H1 (cell line): ENCODE measurements around the gene KCND3. TPM values are rescaled to one million over a fixed set of nuclear protein-coding genes. Genes with fewer than 3 reads are reported as not detected.

Source experiments
- CTCF ChIA-PET: fragments of 300-600 bp; sonication (Branson Sonifier 250); formaldehyde crosslinking; loops from one replicate; lab custom pipeline; 2021; ENCODE audit not compliant: partially characterized antibody; lab: Charles Lee
- POLR2A ChIA-PET: fragments of 300-600 bp; sonication (Branson Sonifier 250); formaldehyde crosslinking; loops from one replicate; lab custom pipeline; 2021; ENCODE audit warnings: inconsistent platforms; ENCODE audit not compliant: partially characterized antibody; lab: Charles Lee
- DNase-seq, 2 experiments: peaks; one replicate each; pipeline versions ENCODE4 v3.0.0 to v3.0.0-alpha.2; 2010 to 2022; ENCODE audit warnings: low spot score in 2 of 2, low read depth in 1 of 2, mixed read lengths in 1 of 2
- FAIRE-seq: peaks from 2 replicates; lab custom pipeline; 2011; peaks lifted over from hg19 to GRCh38; lab: Jason Lieb, UNC
- H2AFZ ChIP-seq: 2 replicates; pipeline ENCODE4 v1.8.1; 2012; ENCODE audit warnings: low read length, inconsistent platforms
- H2AK5ac ChIP-seq: 2 replicates; pipeline ENCODE4 v1.6.1; 2013; ENCODE audit warnings: low read depth, low read length
- H2BK120ac ChIP-seq: replicated peaks from 2 replicates; pipeline ENCODE3; 2013; ENCODE audit warnings: low read depth, low read length, inconsistent platforms
- H2BK12ac ChIP-seq: 2 replicates; pipeline ENCODE4 v1.6.1; 2013; ENCODE audit warnings: low read depth, low read length
- H2BK15ac ChIP-seq: 2 replicates; pipeline ENCODE4 v1.6.1; 2013; ENCODE audit warnings: low read length
- H2BK20ac ChIP-seq: 2 replicates; pipeline ENCODE4 v1.6.1; 2013; ENCODE audit warnings: low read length
- H2BK5ac ChIP-seq: 2 replicates; pipeline ENCODE4 v1.6.1; 2013; ENCODE audit warnings: low read depth, low read length
- H3K14ac ChIP-seq: 2 replicates; pipeline ENCODE4 v1.6.1; 2013; ENCODE audit warnings: inconsistent platforms; ENCODE audit not compliant: insufficient read length
- H3K18ac ChIP-seq: 2 replicates; pipeline ENCODE4 v1.6.1; 2013; ENCODE audit warnings: low read length; ENCODE audit errors: extremely low read depth
- H3K23ac ChIP-seq: 2 replicates; pipeline ENCODE4 v1.6.1; 2013; ENCODE audit warnings: inconsistent platforms; ENCODE audit not compliant: insufficient read length
- H3K23me2 ChIP-seq: 2 replicates; pipeline ENCODE4 v1.6.1; 2013; ENCODE audit warnings: low read depth, low read length
- H3K27ac ChIP-seq: 2 replicates; pipeline ENCODE4 v1.6.1; 2011; ENCODE audit warnings: low read depth, low read length, inconsistent platforms
- H3K27me3 ChIP-seq, 4 experiments: replicated peaks in 1 of 4; 1 replicate in 1 of 4; 2 replicates in 3 of 4; pipeline versions ENCODE4 v1.6.1 to v1.8.1; 2011 to 2013; ENCODE audit warnings: low read length in 3 of 4, mild to moderate bottlenecking in 3 of 4, inconsistent platforms in 2 of 4, mixed read lengths in 2 of 4, moderate library complexity in 1 of 4; ENCODE audit not compliant: control insufficient read depth in 3 of 4, insufficient read depth in 3 of 4; ENCODE audit errors: extremely low read depth in 1 of 4
- H3K36me3 ChIP-seq, 4 experiments: 2 replicates each; pipeline versions ENCODE4 v1.6.1 to v1.8.1; 2011 to 2013; ENCODE audit warnings: mild to moderate bottlenecking in 4 of 4, low read length in 3 of 4, moderate library complexity in 2 of 4, control low read depth in 1 of 4, inconsistent platforms in 1 of 4; ENCODE audit not compliant: insufficient read depth in 4 of 4, control insufficient read depth in 2 of 4
- H3K4ac ChIP-seq: replicated peaks from 2 replicates; pipeline ENCODE3; 2013; ENCODE audit warnings: low read length, low read depth, mixed read lengths, inconsistent platforms; ENCODE audit not compliant: insufficient read length
- H3K4me1 ChIP-seq, 4 experiments: replicated peaks in 1 of 4; 1 replicate in 1 of 4; 2 replicates in 3 of 4; pipeline versions ENCODE4 v1.6.1 to v1.8.1; 2011 to 2013; ENCODE audit warnings: low read length in 3 of 4, inconsistent platforms in 2 of 4, mixed read lengths in 1 of 4; ENCODE audit not compliant: insufficient read depth in 4 of 4, control insufficient read depth in 3 of 4
- H3K4me2 ChIP-seq, 2 experiments: 2 replicates each; pipeline versions ENCODE4 v1.6.1 to v1.8.1; 2011 to 2013; ENCODE audit warnings: low read depth in 2 of 2, low read length in 2 of 2, control low read depth in 1 of 2, inconsistent platforms in 1 of 2, mild to moderate bottlenecking in 1 of 2; ENCODE audit not compliant: insufficient read depth in 1 of 2
- H3K4me3 ChIP-seq, 4 experiments: fragments of 200-600, 300-600 bp in 1 of 4; sonication (generic), shearing (Covaris generic), sonication (Bioruptor Twin) in 1 of 4; 2 replicates each; pipeline versions ENCODE4 v1.5.1 to v1.8.1; 2011 to 2016; ENCODE audit warnings: low read length in 4 of 4, low read depth in 3 of 4, control low read depth in 2 of 4, inconsistent platforms in 2 of 4, mild to moderate bottlenecking in 2 of 4, mixed read lengths in 1 of 4, moderate library complexity in 1 of 4; ENCODE audit not compliant: insufficient read depth in 2 of 4; ENCODE audit errors: extremely low read depth in 1 of 4
- H3K56ac ChIP-seq: replicated peaks from 2 replicates; pipeline ENCODE3; 2013; ENCODE audit warnings: low read depth, mild to moderate bottlenecking, mixed read lengths, low read length, inconsistent platforms; ENCODE audit not compliant: insufficient read length
- H3K79me1 ChIP-seq: 2 replicates; pipeline ENCODE4 v1.6.1; 2013; ENCODE audit warnings: low read depth, low read length, control low read depth
- H3K79me2 ChIP-seq, 2 experiments: 2 replicates each; pipeline versions ENCODE4 v1.6.1 to v1.8.1; 2012 to 2013; ENCODE audit warnings: low read length in 2 of 2, mild to moderate bottlenecking in 2 of 2, inconsistent platforms in 1 of 2; ENCODE audit not compliant: insufficient read depth in 2 of 2, control insufficient read depth in 1 of 2
- H3K9ac ChIP-seq, 4 experiments: replicated peaks in 1 of 4; 1 replicate in 1 of 4; 2 replicates in 3 of 4; pipeline versions ENCODE4 v1.6.1 to v1.8.1; 2011 to 2013; ENCODE audit warnings: low read depth in 3 of 4, low read length in 3 of 4, control low read depth in 2 of 4, mild to moderate bottlenecking in 2 of 4, moderate library complexity in 2 of 4, inconsistent platforms in 1 of 4; ENCODE audit errors: extremely low read depth in 1 of 4
- H3K9me3 ChIP-seq, 2 experiments: 2 replicates each; pipeline versions ENCODE4 v1.6.1 to v1.8.1; 2012 to 2013; ENCODE audit warnings: mild to moderate bottlenecking in 2 of 2, moderate library complexity in 2 of 2, control low read depth in 1 of 2, inconsistent platforms in 1 of 2, low read depth in 1 of 2, low read length in 1 of 2, mixed read lengths in 1 of 2; ENCODE audit not compliant: insufficient read depth in 2 of 2
- H4K20me1 ChIP-seq, 2 experiments: replicated peaks in 1 of 2; 2 replicates each; pipeline versions ENCODE3 to v1.8.1; 2011 to 2013; ENCODE audit warnings: inconsistent platforms in 2 of 2, low read length in 2 of 2, mild to moderate bottlenecking in 1 of 2; ENCODE audit not compliant: insufficient read depth in 2 of 2, control insufficient read depth in 1 of 2
- H4K5ac ChIP-seq: 2 replicates; pipeline ENCODE4 v1.6.1; 2013; ENCODE audit warnings: low read length, low read depth, mixed read lengths, inconsistent platforms; ENCODE audit not compliant: insufficient read length
- H4K8ac ChIP-seq: 2 replicates; pipeline ENCODE4 v1.8.0; 2013; ENCODE audit warnings: mild to moderate bottlenecking, moderate library complexity, low read length, inconsistent platforms; ENCODE audit not compliant: insufficient read depth; ENCODE audit errors: extremely low read depth
- H4K91ac ChIP-seq: replicated peaks from 2 replicates; pipeline ENCODE3; 2013; ENCODE audit warnings: low read length, mixed read lengths, inconsistent platforms; ENCODE audit not compliant: insufficient read length
- CEBPB ChIP-seq: IDR thresholded peaks from 2 replicates; pipeline ENCODE4 v1.6.1; 2012; ENCODE audit warnings: low read depth, low read length
- CREB1 ChIP-seq: IDR thresholded peaks from 2 replicates; pipeline ENCODE4 v1.6.1; 2012; ENCODE audit warnings: inconsistent platforms
- E2F6 ChIP-seq: IDR thresholded peaks from 2 replicates; pipeline ENCODE4 v1.6.1; 2012; ENCODE audit warnings: inconsistent platforms
- EZH2 ChIP-seq: fragments of 200-600 bp; sonication (generic); IDR thresholded peaks from 2 replicates; pipeline ENCODE4 v1.7.1; 2012; ENCODE audit warnings: low read depth, mild to moderate bottlenecking, moderate library complexity, low read length, inconsistent platforms; ENCODE audit not compliant: severe bottlenecking
- GABPA ChIP-seq: IDR thresholded peaks from 2 replicates; pipeline ENCODE4 v1.6.1; 2011; ENCODE audit warnings: mild to moderate bottlenecking, low read length, moderate library complexity, borderline replicate concordance; ENCODE audit not compliant: insufficient read depth
- KDM1A ChIP-seq: fragments of 200-600, 300-600 bp; sonication (generic); IDR thresholded peaks from 2 replicates; pipeline ENCODE4 v1.7.1; 2016; ENCODE audit warnings: mild to moderate bottlenecking, low read length, borderline replicate concordance
- MAX ChIP-seq: IDR thresholded peaks from 2 replicates; pipeline ENCODE4 v1.6.1; 2012; ENCODE audit warnings: inconsistent platforms
- POLR2A ChIP-seq, 2 experiments: IDR thresholded peaks; 1 replicate in 1 of 2; 2 replicates in 1 of 2; pipeline ENCODE4 v1.6.1; 2011; ENCODE audit warnings: low read depth in 2 of 2, low read length in 2 of 2, mild to moderate bottlenecking in 2 of 2; ENCODE audit errors: control extremely low read depth in 1 of 2
- RXRA ChIP-seq: IDR thresholded peaks from 2 replicates; pipeline ENCODE4 v1.6.1; 2011; ENCODE audit warnings: low read depth, mild to moderate bottlenecking, low read length, moderate library complexity; ENCODE audit not compliant: insufficient read depth
- SUZ12 ChIP-seq: fragments of 200-600 bp; sonication (generic); IDR thresholded peaks from 2 replicates; pipeline ENCODE4 v1.6.1; 2012; ENCODE audit warnings: mild to moderate bottlenecking, inconsistent platforms, low read length, moderate library complexity, mixed read lengths
- WGBS, 2 experiments: shearing (Covaris generic) in 1 of 2; methylation state at CpG; one replicate each; pipeline versions ENCODE4 v1.1.6 to v1.1.7; 2013 to 2015; ENCODE audit warnings: low lambda C conversion rate in 2 of 2, mixed read lengths in 2 of 2, inconsistent platforms in 1 of 2, low coverage in 1 of 2, missing lambda C conversion rate in 1 of 2; ENCODE audit not compliant: insufficient replicate concordance in 2 of 2, insufficient coverage in 1 of 2, insufficient read length in 1 of 2; ENCODE audit errors: extremely low coverage in 1 of 2, missing lambda C conversion rate in 1 of 2; 5-methylcytosine and 5-hydroxymethylcytosine counted together
- polyA plus RNA-seq, 7 experiments: library from polyadenylated mRNA; depleted of rRNA in 3 of 7; stranded (reverse) in 5 of 7; unstranded in 2 of 7; fragments of >200 nt in 5 of 7; fragments of 200-250 nt in 2 of 7; gene quantifications; 1 replicate in 5 of 7; 2 replicates in 1 of 7; 4 replicates in 1 of 7; pipeline versions ENCODE4 v1.2.1 to v1.2.3, GENCODE V29; 2011 to 2013; ENCODE audit warnings: missing spikeins in 2 of 7, mixed read lengths in 2 of 7
- total RNA-seq: library from RNA; stranded (reverse); fragmentation: NEBNext Ultra II Directional; extraction: Animal tissue kit (Norgen Biotek cat#: 25700); gene quantifications from 2 replicates; pipeline ENCODE4 v1.2.1, GENCODE V29; 2021

The KCND3 gene
- total and polyA plus RNA-seq, 2 of the 8 experiments (the other 6 are each of a cell fraction or from before 2014, with no cell fraction given), result 0.14 to 0.48 TPM

GRCh38 chr1:111988743-111989453, 570 bp downstream of the KCND3 start:
- FAIRE-seq (no peak), DNase-seq (peak in 1 of 2 experiments; percentile 69)

More at GRCh38 chr1:111988743-111989453, 570 bp downstream of the KCND3 start:
- Histone ChIP-seq H4K91ac (no peak overlapping the region), H3K79me2 (no peaks in the 10 kb centered on the region), H2AK5ac (no peak overlapping the region), H3K9ac (no peak overlapping the region), H3K14ac (no peak overlapping the region), H4K8ac (no peak overlapping the region; the same call in 1 of the 2 replicates), H2AFZ (no peak overlapping the region; the same call in 1 of the 2 replicates), H3K9me3 (no peaks in the 10 kb centered on the region), H3K27me3 (peaks cover 30 to 51% (median 48%) of the 10 kb centered on the region in 4 experiments), H3K4ac (no peak overlapping the region), H4K20me1 (peaks cover 3 to 5% of the 10 kb centered on the region in 2 experiments)
- peak; percentile 98 for TF ChIP-seq E2F6
- peak; percentile 79 for TF ChIP-seq SUZ12
- TF ChIP-seq EZH2, result peak; percentile 76
- TF ChIP-seq GABPA, result peak; percentile 7; the same call in 1 of the 2 replicates
- no peak for TF ChIP-seq POLR2A (IDR thresholded peaks at IDR 0.05; ENCODE audit: control extremely low read depth in 1 of 2, low read depth in 2 of 2, low read length in 2 of 2)
- TF ChIP-seq CREB1, result no peak
- TF ChIP-seq KDM1A, result no peak
- peak; percentile 93 for TF ChIP-seq MAX
- TF ChIP-seq CEBPB, result no peak
- no peak for TF ChIP-seq RXRA
- TF ChIP-seq, all 59 proteins: peak for 5
- Histone ChIP-seq H2BK120ac (no peak overlapping the region), H3K56ac (no peak overlapping the region), H3K23me2 (peaks cover 13% of the 10 kb centered on the region; the same call in 1 of the 2 replicates), H2BK12ac (no peak overlapping the region), H3K27ac (no peak overlapping the region), H3K4me3 (peak overlapping the region; percentile 27 to 70 (median 36); a peak in 7 of 8 replicates), H3K18ac (no peak overlapping the region; the same call in 1 of the 2 replicates), H4K5ac (no peak overlapping the region), H3K4me1 (peaks cover 5 to 23% (median 8%) of the 10 kb centered on the region in 4 experiments), H2BK15ac (no peak overlapping the region), H2BK20ac (no peak overlapping the region), H3K36me3 (no peaks in the 10 kb centered on the region; a peak in 1 of 8 replicates), H3K4me2 (peak overlapping the region; percentile 97 to 98), H3K79me1 (no peaks in the 10 kb centered on the region), H2BK5ac (no peak overlapping the region), H3K23ac (no peak overlapping the region)
- CTCF ChIA-PET, result interaction anchor here (1.1 to 1.2 kb wide), 2 partner anchors 222 to 348 kb away, joined by 3 read pairs; no protein-coding TSS in a partner anchor
- 9% methylated on average over 28 of the region's 51 CpGs; no CpG with 5 or more reads in 1 of the 2 experiments for WGBS, 2 experiments
- POLR2A ChIA-PET, result interaction anchor here (0.5 to 1.5 kb wide), 2 partner anchors 8 to 513 kb away, joined by 3 read pairs; no protein-coding TSS in a partner anchor
